ENCODE results near the gene TRIM15.
"Not testable (repeated sequence)": the region's sequence is repeated elsewhere in the genome, so short reads cannot be mapped to it uniquely, and the experiment has no call there.

The TRIM15 gene

DNA sequence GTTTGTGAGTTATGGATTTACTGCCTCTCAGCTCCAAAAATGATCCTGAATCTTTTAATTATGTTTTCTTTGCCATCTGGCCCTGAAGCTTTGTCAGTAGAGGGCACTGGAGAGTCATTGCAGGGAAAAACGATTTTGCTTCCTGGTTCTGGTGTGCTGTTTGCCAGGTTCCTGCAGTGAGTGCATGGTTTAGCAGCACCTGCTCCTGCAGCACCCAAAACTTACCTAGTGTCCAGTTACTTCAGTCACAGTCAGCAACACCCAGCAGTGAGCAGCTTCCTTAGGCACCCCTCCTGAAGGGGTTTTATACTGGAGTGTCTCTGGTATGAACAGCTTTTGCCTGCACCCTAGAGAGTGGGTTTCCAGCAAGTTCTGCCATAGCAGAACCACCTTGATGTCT is 55.9 kb downstream of the TRIM15 start:
- peak; percentile 60 for DNase-seq (ENCODE audit: low read depth)
- peak; percentile 93 for TF ChIP-seq CTCF (IDR thresholded peaks at IDR 0.05; ENCODE audit: insufficient read depth, low read depth, low read length, missing control alignments)
- no peak overlapping the region for H3K4me3 ChIP-seq (ENCODE audit: low read length)

- not testable (repeated sequence) for H3K4me3 ChIP-seq (ENCODE audit: low read length); DNase-seq (ENCODE audit: low read depth)
Observed at GRCh38 chr6:30221395-30221794, 58.0 kb downstream of the TRIM15 start.

DNA sequence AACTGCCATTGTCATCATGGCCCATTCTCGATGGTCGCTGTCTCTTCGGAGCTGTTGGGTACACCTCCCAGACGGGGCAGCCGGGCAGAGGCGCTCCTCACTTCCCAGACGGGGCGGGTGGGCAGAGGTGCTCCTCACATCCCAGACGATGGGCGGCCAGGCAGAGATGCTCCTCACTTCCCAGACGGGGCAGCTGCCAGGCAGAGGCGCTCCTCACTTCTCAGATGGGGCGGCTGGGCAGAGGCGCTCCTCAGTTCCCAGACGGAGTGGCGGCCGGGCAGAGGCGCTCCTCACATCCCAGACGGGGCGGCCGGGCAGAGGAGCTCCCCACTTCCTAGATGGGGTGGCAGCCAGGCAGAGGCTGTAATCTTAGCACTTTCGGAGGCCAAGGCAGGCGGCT is 58.6 kb downstream of the TRIM15 start:
- not testable (repeated sequence) for DNase-seq (ENCODE audit: low read depth); H3K4me3 ChIP-seq (ENCODE audit: low read length)
